ENCODE data around the gene KLHDC2. TPM values are rescaled to one million over a fixed set of nuclear protein-coding genes. Genes with fewer than 3 reads are reported as not detected.
"Not testable (repeated sequence)": the region's sequence is repeated elsewhere in the genome, so short reads cannot be mapped to it uniquely, and the experiment has no call there.

Gene KLHDC2
- total RNA-seq, 1 experiment from 2014 or later, result 24.5 TPM

- no peak for DNase-seq (ENCODE audit: low read depth, low spot score)
- in situ Hi-C loops (cut with HindIII; ENCODE audit: low pct_unique_long_range_greater_than_20kb, low sequenced_read_pairs) (no loop called here), intact Hi-C loops (cut with micrococcal nuclease; ENCODE audit: unreplicated experiment) (no loop called here)
- TF ChIP-seq REST (IDR thresholded peaks at IDR 0.05; ENCODE audit: insufficient read depth in 1 of 2, low read depth in 2 of 2, low read length in 1 of 2), result no peak
- no peak for TF ChIP-seq POLR2AphosphoS5 (IDR thresholded peaks at IDR 0.05; ENCODE audit: low read depth, low read length)
- no peak for TF ChIP-seq SIN3A (IDR thresholded peaks at IDR 0.05; ENCODE audit: borderline replicate concordance, insufficient read depth, low read depth, low read length)
- no peak for TF ChIP-seq CTCF (IDR thresholded peaks at IDR 0.05)
- no peak for TF ChIP-seq TCF7L2 (IDR thresholded peaks at IDR 0.05; ENCODE audit: low read depth, low read length)
- ATAC-seq, result no peak
- Histone ChIP-seq H3K27ac (ENCODE audit: low read length) (no peak overlapping the region), H3K4me3 (ENCODE audit: low read depth in 2 of 2, low read length in 2 of 2) (no peak overlapping the region), H3K27me3 (ENCODE audit: control insufficient read depth, insufficient read depth, low read length) (no peaks in the 10 kb centered on the region), H3K36me3 (ENCODE audit: control insufficient read depth, insufficient read depth, low read length) (no peaks in the 10 kb centered on the region), H3K4me1 (ENCODE audit: control insufficient read depth, insufficient read depth, low read length) (no peaks in the 10 kb centered on the region), H3K9me3 (ENCODE audit: control insufficient read depth, insufficient read depth, low read depth, low read length) (no peaks in the 10 kb centered on the region)
- CTCF ChIA-PET, result no interaction called here
- POLR2A ChIA-PET, result no interaction called here
- no TSS peak for BruUV-seq (replicated peaks)
Measured at GRCh38 chr14:49732896-49733295, 35.1 kb upstream of the KLHDC2 start.

GRCh38 chr14:49733836-49734235 is 34.1 kb upstream of the KLHDC2 start:
- CTCF ChIA-PET, result no interaction called here
- no TSS peak for BruUV-seq (replicated peaks)
- TF ChIP-seq REST (IDR thresholded peaks at IDR 0.05; ENCODE audit: insufficient read depth in 1 of 2, low read depth in 2 of 2, low read length in 1 of 2), result no peak
- TF ChIP-seq CTCF (IDR thresholded peaks at IDR 0.05), result no peak
- TF ChIP-seq POLR2AphosphoS5 (IDR thresholded peaks at IDR 0.05; ENCODE audit: low read depth, low read length), result no peak
- TF ChIP-seq TCF7L2 (IDR thresholded peaks at IDR 0.05; ENCODE audit: low read depth, low read length), result no peak
- no peak for TF ChIP-seq SIN3A (IDR thresholded peaks at IDR 0.05; ENCODE audit: borderline replicate concordance, insufficient read depth, low read depth, low read length)
- H3K36me3 ChIP-seq (ENCODE audit: control insufficient read depth, insufficient read depth, low read length), result no peaks in the 10 kb centered on the region
- POLR2A ChIA-PET, result no interaction called here
- no peaks in the 10 kb centered on the region for H3K4me1 ChIP-seq (ENCODE audit: control insufficient read depth, insufficient read depth, low read length)
- no peak overlapping the region for H3K4me3 ChIP-seq (ENCODE audit: low read depth in 2 of 2, low read length in 2 of 2)
- ATAC-seq, result no peak
- no peak overlapping the region for H3K27ac ChIP-seq (ENCODE audit: low read length)
- DNase-seq (ENCODE audit: low read depth, low spot score), result no peak
- intact Hi-C loops (cut with micrococcal nuclease; ENCODE audit: unreplicated experiment), result no loop called here
- in situ Hi-C loops (cut with HindIII; ENCODE audit: low pct_unique_long_range_greater_than_20kb, low sequenced_read_pairs), result no loop called here
- H3K9me3 ChIP-seq (ENCODE audit: control insufficient read depth, insufficient read depth, low read depth, low read length), result no peaks in the 10 kb centered on the region
- no peaks in the 10 kb centered on the region for H3K27me3 ChIP-seq (ENCODE audit: control insufficient read depth, insufficient read depth, low read length)

- intact Hi-C loops (cut with micrococcal nuclease; ENCODE audit: unreplicated experiment); CTCF ChIA-PET; DNase-seq (ENCODE audit: low read depth, low spot score); H3K27me3 ChIP-seq (ENCODE audit: control insufficient read depth, insufficient read depth, low read length); H3K9me3 ChIP-seq (ENCODE audit: control insufficient read depth, insufficient read depth, low read depth, low read length); ATAC-seq; H3K36me3 ChIP-seq (ENCODE audit: control insufficient read depth, insufficient read depth, low read length); H3K4me1 ChIP-seq (ENCODE audit: control insufficient read depth, insufficient read depth, low read length); BruUV-seq (replicated peaks); in situ Hi-C loops (cut with HindIII; ENCODE audit: low pct_unique_long_range_greater_than_20kb, low sequenced_read_pairs); H3K27ac ChIP-seq (ENCODE audit: low read length); H3K4me3 ChIP-seq (ENCODE audit: low read depth in 2 of 2, low read length in 2 of 2): not testable (repeated sequence)
- POLR2A ChIA-PET, result interaction anchor here (0.7 kb wide), 1 partner anchor 535 kb away, joined by 3 read pairs; no protein-coding TSS in a partner anchor
Measured at GRCh38 chr14:49735669-49736068, 32.3 kb upstream of the KLHDC2 start.

All from Panc1 (cell line).